Right renal cortex interstitium (tissue), 3 donors: ENCODE data around the gene RECK. TPM values are rescaled to one million over a fixed set of nuclear protein-coding genes. Genes with fewer than 3 reads are reported as not detected.
A peak's percentile ranks its signal among the peaks of the same experiment; 100 is the strongest.
"Not testable (repeated sequence)": the region's sequence is repeated elsewhere in the genome, so short reads cannot be mapped to it uniquely, and the experiment has no call there.

Experiments used
- DNase-seq, 3 donors: peaks; one replicate each; pipeline ENCODE4 v3.0.0-alpha.2; 2013; ENCODE audit warnings: low read depth in 3 of 3, low spot score in 2 of 3
- polyA plus RNA-seq, 3 donors: library from polyadenylated mRNA; unstranded; fragments of 120-200 nt; gene quantifications; one replicate each; pipeline ENCODE4 v1.2.1, GENCODE V29; 2013; ENCODE audit not compliant: insufficient read length in 3 of 3

RECK gene
- polyA plus RNA-seq, 3 donors = 29.2 to 30.2 (median 29.4) TPM

DNA sequence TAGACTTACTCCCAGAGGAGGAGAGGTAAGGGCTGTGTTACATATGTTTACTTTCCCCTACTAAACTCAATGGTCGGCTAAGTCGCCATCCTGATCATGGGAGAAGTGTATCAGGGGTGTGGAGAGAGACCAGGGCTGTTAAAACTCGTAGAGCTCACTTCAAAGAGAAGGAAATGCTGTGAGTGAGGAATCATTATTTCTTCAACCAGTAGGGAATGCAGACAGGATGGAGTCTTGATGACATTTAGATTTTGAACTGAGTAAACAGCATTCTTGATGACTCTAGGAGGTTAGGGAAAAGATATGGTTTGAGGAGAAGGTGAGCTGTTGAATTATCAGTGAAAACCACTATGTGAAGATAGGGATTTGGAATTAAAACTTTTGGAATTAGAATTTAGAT, 17.3 kb downstream of the RECK start:
- DNase-seq = no peak

GRCh38 chr9:36056896-36057295, 20.2 kb downstream of the RECK start:
- DNase-seq = no peak

DNA sequence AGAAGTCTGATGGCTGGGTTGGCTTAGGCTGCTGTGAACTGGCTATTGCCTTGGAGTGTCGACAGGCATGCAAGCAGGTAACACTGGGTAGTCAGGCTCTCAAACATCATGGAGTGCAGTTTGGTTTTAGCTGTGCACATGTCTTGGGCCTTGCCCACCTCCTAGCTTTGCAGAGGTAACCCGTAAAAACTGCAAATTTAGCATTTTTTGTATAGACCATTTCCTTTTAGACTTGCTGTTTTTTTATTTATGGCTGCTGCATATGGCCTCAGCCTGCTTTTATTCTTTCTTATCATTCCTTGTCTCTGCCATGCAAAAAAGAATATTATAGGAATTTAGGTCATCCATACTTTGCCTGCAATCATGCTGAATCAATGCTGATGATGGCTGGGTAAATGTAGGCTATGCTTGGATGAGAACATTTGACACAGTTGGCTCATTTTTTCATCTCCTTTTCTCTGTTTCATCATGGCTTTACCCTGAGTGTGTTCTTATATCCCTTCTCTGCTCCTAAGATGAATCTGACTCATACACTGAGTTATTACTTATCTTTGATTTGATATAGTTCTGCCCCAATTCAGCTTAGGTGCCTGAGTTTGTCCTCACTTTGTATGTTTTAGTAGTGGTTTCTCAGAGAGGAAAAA, 27.2 kb downstream of the RECK start:
- no peak for DNase-seq

DNA sequence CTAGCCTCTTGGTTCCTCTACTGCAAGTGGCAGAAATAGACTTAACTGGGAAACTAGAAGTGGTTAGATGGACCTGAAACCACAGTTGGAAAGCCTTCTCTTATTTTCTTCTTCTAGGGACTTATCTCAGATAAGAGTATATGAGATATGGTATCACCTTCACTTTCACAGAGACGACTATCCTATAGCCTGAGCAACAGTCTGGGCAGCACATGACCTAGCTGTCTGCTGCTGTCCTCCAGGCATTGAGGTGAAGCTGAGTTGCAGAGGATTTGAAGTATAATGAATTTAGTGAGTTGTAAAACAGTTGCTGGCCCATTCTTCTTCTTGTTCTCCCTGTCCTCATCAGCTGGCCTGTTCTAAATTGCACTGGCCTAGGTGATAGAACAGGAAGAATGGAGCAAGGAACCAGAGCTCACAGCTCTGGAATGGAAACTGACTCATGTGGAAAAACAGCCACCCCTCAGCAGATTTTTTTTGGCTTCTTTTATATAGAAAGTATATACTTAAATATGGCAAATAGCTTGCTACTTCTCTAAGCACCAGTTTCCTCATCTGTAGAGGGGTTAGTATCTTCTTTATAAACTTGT, 27.8 kb downstream of the RECK start:
- DNase-seq = no peak

- DNase-seq = no peak
Observed at GRCh38 chr9:36074055-36074454, 37.3 kb downstream of the RECK start.

DNA sequence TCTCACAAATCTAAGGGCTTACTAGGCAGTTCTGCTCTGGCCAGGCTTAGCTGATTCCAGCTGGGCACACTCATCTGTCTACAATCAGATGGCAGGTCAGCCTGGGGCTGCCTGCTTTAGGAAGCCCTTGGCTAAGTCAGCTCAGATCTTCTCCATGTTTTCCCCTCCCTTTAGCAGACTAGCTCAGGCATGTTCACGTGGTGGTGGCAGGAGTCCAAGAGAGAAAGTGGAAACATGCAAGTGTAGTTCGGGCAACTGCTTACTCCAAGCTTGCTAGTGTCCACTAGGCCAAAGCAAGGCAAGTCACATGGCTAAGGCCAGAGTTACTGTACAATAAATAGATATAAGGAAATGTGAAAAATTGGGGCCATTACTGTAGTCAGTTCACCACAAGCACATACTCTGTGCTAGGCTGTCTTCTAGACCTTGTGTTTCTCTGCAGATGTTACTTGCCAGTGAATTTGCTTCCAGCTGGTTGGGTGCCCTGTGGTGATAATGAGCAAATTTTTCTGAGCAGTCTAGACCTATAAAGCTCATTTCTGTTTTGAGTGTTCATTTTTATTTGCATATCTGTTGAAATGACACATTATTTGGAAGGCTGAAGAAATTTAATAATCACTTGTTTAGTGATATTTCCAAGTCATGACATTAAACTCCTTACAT, 38.3 kb downstream of the RECK start:
- peak in 2 of 3 donors; percentile 55 to 60 for DNase-seq

- DNase-seq = no peak
Observed at GRCh38 chr9:36078051-36078450, 41.3 kb downstream of the RECK start.

DNA sequence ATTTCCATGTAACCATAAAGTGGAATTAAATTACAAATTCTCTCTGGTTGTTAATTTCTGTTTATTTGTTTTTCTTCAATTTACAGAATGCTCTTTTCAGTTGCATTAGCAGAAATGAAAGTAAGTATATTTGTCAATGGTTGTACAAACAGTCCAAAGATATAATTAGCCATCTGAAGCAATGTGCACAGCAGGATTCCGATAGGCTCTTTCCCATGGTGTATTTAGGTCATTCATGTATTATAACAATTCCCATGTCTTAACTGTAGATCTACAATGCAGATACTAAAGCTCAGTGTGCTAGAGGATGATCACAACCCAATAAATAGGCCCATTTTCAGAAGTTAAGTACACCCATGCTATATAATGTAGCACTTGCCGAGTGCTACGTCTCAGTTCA, 43.8 kb downstream of the RECK start:
- no peak for DNase-seq

- no peak for DNase-seq
Observed at GRCh38 chr9:36082931-36083330, 46.2 kb downstream of the RECK start.

DNA sequence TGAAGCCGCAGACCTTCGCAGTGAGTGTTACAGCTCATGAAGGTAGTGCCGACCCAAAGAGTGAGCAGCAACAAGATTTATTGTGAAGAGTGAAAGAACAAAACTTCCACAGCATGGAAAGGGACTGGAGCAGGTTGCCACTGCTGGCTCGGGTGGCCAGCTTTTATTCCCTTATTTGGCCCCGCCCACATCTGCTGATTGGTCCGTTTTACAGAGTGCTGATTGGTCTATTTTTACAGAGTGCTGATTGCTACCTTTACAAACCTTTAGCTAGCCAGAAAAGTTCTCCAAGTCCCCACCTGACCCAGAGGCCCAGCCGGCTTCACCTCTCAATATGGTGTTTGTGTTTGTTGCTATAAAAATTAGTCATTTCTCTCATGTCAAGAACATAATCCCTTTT, 49.7 kb downstream of the RECK start:
- DNase-seq = no peak

DNA sequence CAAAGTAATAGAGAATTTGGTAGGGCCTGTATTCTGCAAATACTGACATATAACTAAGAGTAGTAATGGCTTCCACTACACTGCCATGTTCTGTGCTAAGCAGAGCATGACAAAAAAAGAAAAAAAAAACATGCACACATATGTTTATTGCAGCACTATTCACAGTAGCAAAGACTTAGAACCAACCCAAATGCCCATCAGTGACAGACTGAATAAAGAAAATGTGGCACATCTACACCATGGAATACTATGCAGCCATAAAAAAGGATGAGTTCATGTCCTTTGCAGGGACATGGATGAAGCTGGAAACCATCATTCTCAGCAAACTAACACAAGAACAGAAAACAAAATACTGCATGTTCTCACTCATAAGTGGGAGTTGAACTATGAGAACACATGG, 50.3 kb downstream of the RECK start:
- not testable (repeated sequence) for DNase-seq

- no peak for DNase-seq
Observed at GRCh38 chr9:36088020-36088419, 51.3 kb downstream of the RECK start.

DNA sequence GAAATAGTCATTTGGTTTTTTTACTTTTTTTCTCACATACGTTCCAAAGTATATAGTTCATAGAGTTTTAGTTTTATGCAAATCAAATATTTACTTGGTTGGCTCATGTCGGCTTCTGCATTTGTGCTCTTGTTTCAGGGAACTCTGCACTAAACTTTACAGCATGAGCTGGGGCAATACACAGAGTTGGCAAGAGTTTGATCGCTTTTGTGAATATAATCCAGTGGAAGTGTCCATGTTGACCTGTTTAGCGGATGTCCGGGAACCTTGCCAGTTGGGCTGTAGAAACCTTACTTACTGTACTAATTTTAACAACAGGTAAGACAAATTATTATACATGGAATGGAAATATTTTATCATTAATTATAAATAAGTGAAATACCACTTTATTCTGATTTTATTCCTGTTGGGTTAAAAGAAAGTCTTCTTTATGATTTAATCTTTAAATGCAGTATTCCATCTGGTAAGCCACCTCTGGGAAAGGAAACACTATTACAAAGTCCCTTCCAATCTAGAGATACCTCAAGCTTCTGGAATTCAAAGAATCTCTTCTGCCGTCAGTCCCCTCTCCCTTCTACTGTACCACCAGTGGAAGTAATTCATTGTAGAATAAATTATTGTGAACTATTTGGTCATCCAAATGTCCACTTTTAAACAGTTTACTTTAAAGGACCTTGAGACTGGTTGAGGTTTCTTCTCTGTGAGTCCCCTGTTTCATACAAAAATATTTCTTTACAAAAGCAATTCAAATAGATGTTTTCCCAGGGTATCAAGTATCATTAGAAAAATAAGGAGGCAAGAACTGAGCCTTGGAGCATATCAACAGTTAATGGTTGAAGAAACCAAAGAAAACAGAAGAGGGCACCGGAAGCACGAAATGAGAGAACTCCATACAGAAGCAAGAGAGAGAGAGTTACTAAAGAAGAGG, 54.6 kb downstream of the RECK start:
- DNase-seq = peak in 2 of 3 donors; percentile 47 to 50

- no peak for DNase-seq
Observed at GRCh38 chr9:36092014-36092413, 55.3 kb downstream of the RECK start.

DNA sequence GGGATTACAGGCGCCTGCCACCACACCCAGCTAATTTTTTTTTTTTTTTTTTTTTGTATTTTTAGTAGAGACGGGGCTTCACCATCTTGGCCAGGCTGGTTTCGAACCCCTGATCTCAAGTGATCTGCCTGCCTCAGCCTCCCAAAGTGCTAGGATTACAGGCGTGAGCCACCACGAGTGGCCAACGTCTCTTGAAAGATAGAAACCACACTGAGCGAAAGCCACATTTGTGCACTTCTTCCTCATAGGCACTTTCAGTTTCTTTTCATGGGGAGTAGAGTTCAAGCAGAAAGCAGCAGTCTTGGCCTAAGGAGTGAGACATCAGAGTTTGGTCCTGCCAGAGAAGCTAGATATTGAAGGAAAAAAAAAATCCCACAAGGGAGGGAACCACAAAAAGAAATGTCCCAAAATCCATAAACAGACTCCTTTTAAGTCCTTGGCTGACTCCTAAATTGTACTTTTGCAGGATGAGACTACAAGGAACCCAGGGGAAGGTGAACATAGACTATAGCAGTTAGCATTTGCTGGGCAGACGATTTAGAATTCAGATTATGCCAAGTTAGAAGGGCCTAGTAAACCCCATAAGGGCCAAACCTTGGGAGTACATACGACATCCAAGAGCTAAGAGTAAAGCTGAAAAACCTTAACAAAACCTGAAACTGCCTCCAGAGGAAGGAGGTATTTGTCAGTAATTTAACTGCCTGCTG, 55.9 kb downstream of the RECK start:
- no peak for DNase-seq

DNA sequence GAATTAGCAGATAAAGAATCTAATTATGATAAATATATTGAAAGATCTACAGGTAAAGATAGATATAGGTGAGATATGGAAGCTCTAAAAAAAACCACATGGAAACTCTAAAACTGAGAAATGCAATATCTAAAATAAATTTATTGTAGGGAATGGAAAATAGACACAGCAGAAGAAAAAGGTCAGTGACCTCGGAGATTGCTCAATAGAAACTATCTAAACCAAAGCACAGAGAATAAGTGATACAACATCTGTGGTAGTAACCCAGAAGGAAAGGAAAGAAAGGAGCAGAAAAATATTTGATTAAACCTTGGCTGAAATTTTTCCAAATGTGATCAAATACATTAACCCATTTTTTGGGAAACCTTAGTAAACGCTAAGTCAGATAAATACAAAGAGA, 56.7 kb downstream of the RECK start:
- no peak for DNase-seq

- DNase-seq = no peak
Observed at GRCh38 chr9:36099718-36100117, 63.0 kb downstream of the RECK start.

DNA sequence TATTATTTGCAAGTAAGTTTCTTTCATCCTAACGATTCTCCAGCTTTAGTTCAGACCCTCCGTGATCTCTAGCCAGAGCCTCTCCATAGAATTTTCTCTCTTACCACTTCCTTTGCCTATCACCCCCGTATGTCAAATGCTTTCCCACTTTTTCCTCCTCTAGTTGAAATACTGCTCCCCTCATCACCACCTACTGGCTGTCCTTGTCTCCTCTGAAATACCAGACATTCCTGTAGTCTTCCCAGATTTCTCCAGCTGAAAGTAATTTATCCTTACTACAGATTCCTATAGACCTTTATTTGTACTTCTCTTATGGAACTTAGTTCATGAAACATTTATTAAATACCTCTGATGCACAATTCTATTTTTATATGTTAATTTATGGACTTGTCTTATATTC, 63.8 kb downstream of the RECK start:
- DNase-seq = no peak

DNA sequence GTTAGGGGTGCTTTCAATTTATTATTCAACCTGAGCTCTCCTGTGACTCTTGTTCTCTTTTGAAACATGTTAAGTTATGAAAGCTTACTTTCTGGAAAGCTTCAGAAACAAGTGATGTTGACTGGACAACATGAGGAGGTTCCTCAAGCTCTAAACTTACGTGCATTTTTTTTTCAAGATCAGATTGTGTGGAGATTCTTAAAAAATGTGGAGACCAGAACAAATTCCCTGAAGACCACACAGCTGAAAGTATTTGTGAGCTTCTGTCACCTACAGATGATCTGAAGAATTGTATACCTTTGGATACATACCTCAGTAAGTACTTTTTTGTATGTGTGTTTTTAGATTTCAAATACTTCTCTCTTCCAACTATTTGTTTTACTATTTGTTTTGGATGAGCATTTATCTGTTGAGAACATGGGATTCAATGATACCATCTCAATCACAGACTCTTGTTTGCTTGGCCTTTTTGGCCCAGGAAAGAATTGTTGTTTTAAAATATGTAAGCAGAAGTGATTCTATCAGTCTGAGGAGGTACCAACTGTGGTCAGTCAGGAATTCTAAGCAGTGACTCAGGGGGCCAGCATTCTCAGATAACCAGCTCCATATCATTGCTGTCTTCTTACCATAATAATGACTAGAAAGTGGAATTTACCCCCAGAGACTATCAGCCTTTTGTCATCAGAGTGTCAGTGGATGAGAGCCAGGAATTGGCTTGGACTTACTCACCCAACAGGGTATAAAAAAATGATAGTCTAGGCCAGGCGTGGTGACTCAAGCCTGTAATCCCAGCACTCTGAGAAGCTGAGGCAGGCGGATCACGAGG, 65.4 kb downstream of the RECK start:
- no peak for DNase-seq
